B cell (primary cell): Measurements from ENCODE around the gene DOCK8. TPM values are rescaled to one million over a fixed set of nuclear protein-coding genes. Genes with fewer than 3 reads are reported as not detected.

Experiments
- ATAC-seq: fragments of 200-7000 bp; cut with Tn5 transposase; one replicate; pipeline ENCODE4 v1.10.0; 2021; ENCODE audit warnings: low read depth, mild to moderate bottlenecking, moderate number of reproducible peaks, moderate library complexity
- CTCF ChIA-PET: fragments of 350-600 bp; sonication (Branson Sonifier 250); formaldehyde crosslinking; loops from one replicate; lab custom pipeline; 2021; ENCODE audit warnings: antibody characterized with exemption, inconsistent platforms; lab: Charles Lee
- POLR2A ChIA-PET: fragments of 350-600 bp; sonication (Branson Sonifier 250); formaldehyde crosslinking; loops from one replicate; lab custom pipeline; 2021; ENCODE audit warnings: antibody characterized with exemption; lab: Charles Lee
- DNase-seq: peaks from one replicate; pipeline ENCODE4 v3.0.0; 2013
- H2AFZ ChIP-seq: 2 replicates; pipeline ENCODE4 v1.6.1; 2012; ENCODE audit warnings: mild to moderate bottlenecking, low read depth, low read length; ENCODE audit not compliant: insufficient read depth, poor library complexity, severe bottlenecking
- H3K27ac ChIP-seq, 2 donors: 1 replicate in 1 of 2; 2 replicates in 1 of 2; pipeline ENCODE4 v1.5.1; 2012 to 2013; ENCODE audit warnings: low read length in 2 of 2, mild to moderate bottlenecking in 2 of 2, moderate library complexity in 1 of 2
- H3K27me3 ChIP-seq, 4 experiments: fragments of 200-600 bp in 1 of 4; sonication (generic) in 1 of 4; replicated peaks in 1 of 4; 1 replicate in 2 of 4; 2 replicates in 2 of 4; pipeline versions ENCODE4 v1.6.1 to v1.7.0; 2013 to 2016; ENCODE audit warnings: low read length in 3 of 4, mild to moderate bottlenecking in 2 of 4, mixed read lengths in 1 of 4, moderate library complexity in 1 of 4; ENCODE audit not compliant: insufficient read depth in 4 of 4, control insufficient read depth in 3 of 4; ENCODE audit errors: control extremely low read depth in 1 of 4
- H3K36me3 ChIP-seq, 2 experiments: replicated peaks in 1 of 2; 1 replicate in 1 of 2; 2 replicates in 1 of 2; pipeline versions ENCODE4 v1.6.1 to v1.7.1; 2013; ENCODE audit warnings: low read length in 1 of 2; ENCODE audit not compliant: insufficient read depth in 2 of 2, control insufficient read depth in 1 of 2; ENCODE audit errors: control extremely low read depth in 1 of 2, extremely low read depth in 1 of 2
- H3K4me1 ChIP-seq, 2 donors: fragments of 200-600 bp in 1 of 2; sonication (generic) in 1 of 2; 1 replicate in 1 of 2; 2 replicates in 1 of 2; pipeline versions ENCODE4 v1.5.1 to v1.6.1; 2013 to 2017; ENCODE audit warnings: low read length in 2 of 2; ENCODE audit not compliant: control insufficient read depth in 2 of 2, insufficient read depth in 2 of 2
- H3K4me2 ChIP-seq: replicated peaks from 2 replicates; pipeline ENCODE3; 2012; ENCODE audit warnings: mild to moderate bottlenecking, low read depth, low read length; ENCODE audit not compliant: poor library complexity, severe bottlenecking
- H3K4me3 ChIP-seq, 5 experiments: fragments of 200-600 bp in 1 of 5; sonication (generic) in 1 of 5; 1 replicate in 3 of 5; 2 replicates in 2 of 5; pipeline versions ENCODE4 v1.5.1 to v1.7.0; 2011 to 2016; ENCODE audit warnings: low read length in 4 of 5, mild to moderate bottlenecking in 4 of 5, low read depth in 2 of 5, control low read depth in 1 of 5, moderate library complexity in 1 of 5; ENCODE audit not compliant: insufficient read depth in 1 of 5; ENCODE audit errors: control extremely low read depth in 1 of 5, extremely low read depth in 1 of 5
- H3K79me2 ChIP-seq: fragments of 200-600 bp; sonication (generic); one replicate; pipeline ENCODE4 v1.6.0; 2016; ENCODE audit warnings: low read length; ENCODE audit not compliant: control insufficient read depth, insufficient read depth
- H3K9ac ChIP-seq: fragments of 200-600 bp; sonication (generic); 2 replicates; pipeline ENCODE4 v1.6.1; 2017; ENCODE audit warnings: mild to moderate bottlenecking, low read length, moderate library complexity
- H3K9me3 ChIP-seq, 3 donors: one replicate each; pipeline versions ENCODE4 v1.6.1 to v1.7.1; 2013; ENCODE audit warnings: low read length in 2 of 3; ENCODE audit not compliant: control insufficient read depth in 2 of 3, insufficient read depth in 1 of 3; ENCODE audit errors: control extremely low read depth in 1 of 3
- H4K20me1 ChIP-seq: 2 replicates; pipeline ENCODE4 v1.6.0; 2012; ENCODE audit warnings: mild to moderate bottlenecking, low read length; ENCODE audit not compliant: insufficient read depth, control insufficient read depth, poor library complexity, severe bottlenecking
- H3K27ac Mint-ChIP-seq: one replicate; pipeline ENCODE4 v1.8.0; 2021; ENCODE audit warnings: mixed read lengths
- H3K27me3 Mint-ChIP-seq: one replicate; pipeline ENCODE4 v1.8.0; 2021; ENCODE audit warnings: mixed read lengths
- H3K4me1 Mint-ChIP-seq: one replicate; pipeline ENCODE4 v1.8.0; 2021; ENCODE audit warnings: mixed read lengths
- H3K4me3 Mint-ChIP-seq: one replicate; pipeline ENCODE4 v1.8.0; 2021; ENCODE audit warnings: mixed read lengths
- H3K9me3 Mint-ChIP-seq: one replicate; pipeline ENCODE4 v1.8.0; 2022; ENCODE audit warnings: mixed read lengths; ENCODE audit not compliant: insufficient read depth
- CTCF ChIP-seq: fragments of 200-600 bp; IDR thresholded peaks from one replicate; pipeline ENCODE4 v1.8.0; 2022; ENCODE audit warnings: antibody characterized with exemption, mild to moderate bottlenecking
- EZH2 ChIP-seq: IDR thresholded peaks from 2 replicates; pipeline ENCODE4 v1.6.1; 2012; ENCODE audit warnings: borderline replicate concordance, low read depth, mild to moderate bottlenecking, moderate library complexity, low read length; ENCODE audit not compliant: insufficient read depth, poor library complexity, severe bottlenecking
- WGBS: methylation state at CpG from one replicate; pipeline ENCODE4 v1.1.5; 2013; ENCODE audit warnings: missing lambda C conversion rate; ENCODE audit not compliant: insufficient coverage; 5-methylcytosine and 5-hydroxymethylcytosine counted together
- intact Hi-C: fragments of 100-400 bp; cut with micrococcal nuclease; formaldehyde crosslinking; loops from one replicate; pipeline ENCODE4 v1.10.0; 2022
- polyA plus RNA-seq: library from polyadenylated mRNA; depleted of rRNA; stranded (reverse); fragments of >200 nt; gene quantifications from 2 replicates; pipeline ENCODE4 v1.2.3, GENCODE V29; 2012
- total RNA-seq, 2 donors: library from RNA; stranded (reverse); fragments of 120-200 nt in 1 of 2; gene quantifications; 1 replicate in 1 of 2; 2 replicates in 1 of 2; pipeline versions ENCODE4 v1.2.3 to v1.2.4, GENCODE V29; 2013 to 2022

The DOCK8 gene
- total and polyA plus RNA-seq, 2 donors (not counting 1 experiment from before 2014, with no cell fraction given) = 47.6 to 288 TPM

GRCh38 chr9:350384-350783 lies 135.7 kb downstream of the DOCK8 start:
- no CpG with 5 or more reads among the region's 7 CpGs for WGBS
- H2AFZ ChIP-seq = no peak overlapping the region
- ATAC-seq (no peak), DNase-seq (no peak)
- intact Hi-C loops = no loop called here
- peaks cover 56% of the 10 kb centered on the region for H3K79me2 ChIP-seq
- peak overlapping the region in 1 of 2 donors; percentile 46 for H3K27ac ChIP-seq
- peaks cover 6 to 9% of the 10 kb centered on the region in 2 donors for H3K4me1 ChIP-seq
- no peaks in the 10 kb centered on the region for H3K27me3 ChIP-seq
- Mint-ChIP-seq H3K4me1 (peaks cover 11% of the 10 kb centered on the region), H3K4me3 (no peak overlapping the region), H3K27me3 (no peaks in the 10 kb centered on the region), H3K9me3 (no peaks in the 10 kb centered on the region), H3K27ac (peak overlapping the region; percentile 51)
- no peak for TF ChIP-seq CTCF
- no peak for TF ChIP-seq EZH2
- H3K9me3 ChIP-seq = no peaks in the 10 kb centered on the region
- H4K20me1 ChIP-seq = peaks cover 45% of the 10 kb centered on the region
- no peak overlapping the region for H3K9ac ChIP-seq
- H3K4me2 ChIP-seq = peak overlapping the region; percentile 3
- H3K4me3 ChIP-seq = no peak overlapping the region
- H3K36me3 ChIP-seq = peaks cover 2 to 88% of the 10 kb centered on the region in 2 experiments
- CTCF ChIA-PET = no interaction called here
- POLR2A ChIA-PET = no interaction called here

GRCh38 chr9:351916-352315 lies 137.3 kb downstream of the DOCK8 start:
- Histone ChIP-seq H3K4me2 (no peak overlapping the region), H3K36me3 (peaks cover 5 to 81% of the 10 kb centered on the region in 2 experiments), H3K9me3 (no peaks in the 10 kb centered on the region), H3K9ac (no peak overlapping the region), H4K20me1 (peaks cover 32% of the 10 kb centered on the region), H3K4me1 (peaks cover 6 to 9% of the 10 kb centered on the region in 2 donors), H3K79me2 (peaks cover 44% of the 10 kb centered on the region), H3K4me3 (no peak overlapping the region), H3K27ac (no peak overlapping the region), H3K27me3 (no peaks in the 10 kb centered on the region), H2AFZ (no peak overlapping the region)
- intact Hi-C loops = no loop called here
- Mint-ChIP-seq H3K27ac (peak overlapping the region; percentile 50), H3K27me3 (no peaks in the 10 kb centered on the region), H3K9me3 (no peaks in the 10 kb centered on the region), H3K4me1 (peaks cover 11% of the 10 kb centered on the region), H3K4me3 (no peak overlapping the region)
- WGBS = 93% methylated on average over 2 of the region's 5 CpGs
- ATAC-seq (no peak), DNase-seq (no peak)
- ChIA-PET POLR2A (no interaction called here), CTCF (no interaction called here)
- TF ChIP-seq CTCF (no peak), EZH2 (no peak)
